PFSK-1 (cell line): Measurements from ENCODE around the gene SOX8.

Experiments used
- POLR2AphosphoS5 ChIP-seq: IDR thresholded peaks from 2 replicates; pipeline ENCODE4 v1.6.1; 2012; ENCODE audit warnings: low read depth, mild to moderate bottlenecking, control low read depth, low read length, moderate library complexity
- TAF1 ChIP-seq: IDR thresholded peaks from 2 replicates; pipeline ENCODE4 v1.6.1; 2012; ENCODE audit warnings: low read length, control low read depth, borderline replicate concordance; ENCODE audit not compliant: insufficient read depth
- TF ChIP-seq, protein P1 (sequence below), 2 experiments: IDR thresholded peaks; 2 replicates each; pipeline versions ENCODE4 v1.6.1 to v1.8.0; 2011 to 2012; ENCODE audit warnings: low read depth in 2 of 2, low read length in 2 of 2, control low read depth in 1 of 2, inconsistent platforms in 1 of 2, mild to moderate bottlenecking in 1 of 2, moderate library complexity in 1 of 2; ENCODE audit not compliant: insufficient read depth in 1 of 2

DNA sequence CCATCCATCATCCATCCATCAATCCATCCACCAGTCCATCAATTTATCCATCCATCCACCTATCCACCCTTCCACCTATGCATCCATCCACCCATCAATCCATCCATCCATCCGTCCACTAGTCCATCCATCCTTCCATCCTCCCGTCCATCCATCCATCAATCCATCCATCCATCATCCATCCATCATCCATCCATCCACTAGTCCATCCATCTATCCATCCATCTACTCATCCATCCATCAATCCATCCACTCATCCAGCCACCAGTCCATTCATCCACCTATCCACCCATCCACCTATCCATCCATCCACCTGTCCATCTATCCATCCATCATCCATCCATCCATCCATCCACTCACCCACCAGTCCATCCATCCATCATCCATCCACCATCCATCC, 51.0 kb downstream of the SOX8 start:
- TF ChIP-seq POLR2AphosphoS5 (no peak), TAF1 (no peak)
- TF ChIP-seq, protein P1, sequence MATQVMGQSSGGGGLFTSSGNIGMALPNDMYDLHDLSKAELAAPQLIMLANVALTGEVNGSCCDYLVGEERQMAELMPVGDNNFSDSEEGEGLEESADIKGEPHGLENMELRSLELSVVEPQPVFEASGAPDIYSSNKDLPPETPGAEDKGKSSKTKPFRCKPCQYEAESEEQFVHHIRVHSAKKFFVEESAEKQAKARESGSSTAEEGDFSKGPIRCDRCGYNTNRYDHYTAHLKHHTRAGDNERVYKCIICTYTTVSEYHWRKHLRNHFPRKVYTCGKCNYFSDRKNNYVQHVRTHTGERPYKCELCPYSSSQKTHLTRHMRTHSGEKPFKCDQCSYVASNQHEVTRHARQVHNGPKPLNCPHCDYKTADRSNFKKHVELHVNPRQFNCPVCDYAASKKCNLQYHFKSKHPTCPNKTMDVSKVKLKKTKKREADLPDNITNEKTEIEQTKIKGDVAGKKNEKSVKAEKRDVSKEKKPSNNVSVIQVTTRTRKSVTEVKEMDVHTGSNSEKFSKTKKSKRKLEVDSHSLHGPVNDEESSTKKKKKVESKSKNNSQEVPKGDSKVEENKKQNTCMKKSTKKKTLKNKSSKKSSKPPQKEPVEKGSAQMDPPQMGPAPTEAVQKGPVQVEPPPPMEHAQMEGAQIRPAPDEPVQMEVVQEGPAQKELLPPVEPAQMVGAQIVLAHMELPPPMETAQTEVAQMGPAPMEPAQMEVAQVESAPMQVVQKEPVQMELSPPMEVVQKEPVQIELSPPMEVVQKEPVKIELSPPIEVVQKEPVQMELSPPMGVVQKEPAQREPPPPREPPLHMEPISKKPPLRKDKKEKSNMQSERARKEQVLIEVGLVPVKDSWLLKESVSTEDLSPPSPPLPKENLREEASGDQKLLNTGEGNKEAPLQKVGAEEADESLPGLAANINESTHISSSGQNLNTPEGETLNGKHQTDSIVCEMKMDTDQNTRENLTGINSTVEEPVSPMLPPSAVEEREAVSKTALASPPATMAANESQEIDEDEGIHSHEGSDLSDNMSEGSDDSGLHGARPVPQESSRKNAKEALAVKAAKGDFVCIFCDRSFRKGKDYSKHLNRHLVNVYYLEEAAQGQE (IDR thresholded peaks at IDR 0.05; ENCODE audit: insufficient read depth in 1 of 2, low read depth in 2 of 2, low read length in 2 of 2): no peak
